GM23338 (cell line): ENCODE data around the gene RFX2. TPM values are rescaled to one million over a fixed set of nuclear protein-coding genes. Genes with fewer than 3 reads are reported as not detected.

Experiments
- ATAC-seq: fragments of 200-7000 bp; cut with Tn5 transposase; 3 replicates; pipeline ENCODE4 v1.9.1; 2020
- DNase-seq: peaks from one replicate; pipeline ENCODE4 v3.0.0-alpha.2; 2015; ENCODE audit warnings: low spot score
- H2AFZ ChIP-seq: fragments of 200-600 bp; sonication (generic); 2 replicates; pipeline ENCODE4 v1.8.0; 2016; ENCODE audit warnings: antibody characterized with exemption, mild to moderate bottlenecking, moderate library complexity
- H3F3A ChIP-seq: fragments of 200-600 bp; sonication (generic); replicated peaks from 2 replicates; pipeline ENCODE4 v1.8.0; 2017; ENCODE audit warnings: antibody characterized with exemption, mixed run types, low read depth
- H3K27ac ChIP-seq: fragments of 200-600 bp; sonication (generic); 2 replicates; pipeline ENCODE4 v1.6.1; 2016; ENCODE audit warnings: low read depth
- H3K27me3 ChIP-seq: fragments of 200-600 bp; sonication (generic); 2 replicates; pipeline ENCODE4 v1.8.0; 2016; ENCODE audit warnings: mild to moderate bottlenecking, mixed run types, moderate library complexity; ENCODE audit not compliant: insufficient read depth
- H3K36me3 ChIP-seq: fragments of 200-600 bp; sonication (generic); 2 replicates; pipeline ENCODE4 v1.8.0; 2016; ENCODE audit warnings: mild to moderate bottlenecking; ENCODE audit not compliant: insufficient read depth
- H3K4me1 ChIP-seq: fragments of 200-600 bp; sonication (generic); 2 replicates; pipeline ENCODE4 v1.8.0; 2016; ENCODE audit warnings: mild to moderate bottlenecking, moderate library complexity; ENCODE audit not compliant: insufficient read depth
- H3K4me2 ChIP-seq: fragments of 200-600 bp; sonication (generic); 2 replicates; pipeline ENCODE4 v1.7.1; 2017; ENCODE audit warnings: mixed run types
- H3K4me3 ChIP-seq: fragments of 200-600 bp; sonication (generic); 2 replicates; pipeline ENCODE4 v1.6.1; 2016; ENCODE audit warnings: mixed run types
- H3K79me2 ChIP-seq: fragments of 200-600 bp; sonication (generic); replicated peaks from 2 replicates; pipeline ENCODE4 v1.8.0; 2017; ENCODE audit warnings: mild to moderate bottlenecking; ENCODE audit not compliant: insufficient read depth
- H3K9me2 ChIP-seq: fragments of 200-600 bp; sonication (generic); 2 replicates; pipeline ENCODE4 v1.8.0; 2017; ENCODE audit not compliant: insufficient read depth
- H4K20me1 ChIP-seq: fragments of 200-600 bp; sonication (generic); replicated peaks from 2 replicates; pipeline ENCODE4 v1.8.0; 2017; ENCODE audit warnings: mild to moderate bottlenecking; ENCODE audit not compliant: insufficient read depth
- H3K27ac Mint-ChIP-seq: 2 replicates; pipeline ENCODE4 v1.8.0; 2020; ENCODE audit warnings: inconsistent platforms, mild to moderate bottlenecking, moderate library complexity, mixed read lengths
- H3K27me3 Mint-ChIP-seq: 3 replicates; pipeline ENCODE4 v1.8.0; 2022; ENCODE audit warnings: low read depth, mild to moderate bottlenecking, moderate library complexity, mixed read lengths, inconsistent platforms; ENCODE audit not compliant: insufficient read depth, poor library complexity
- H3K36me3 Mint-ChIP-seq: 3 replicates; pipeline ENCODE4 v1.8.0; 2021; ENCODE audit warnings: low read depth, mild to moderate bottlenecking, inconsistent platforms, moderate library complexity, mixed read lengths
- H3K4me1 Mint-ChIP-seq: 3 replicates; pipeline ENCODE4 v1.8.0; 2020; ENCODE audit warnings: mild to moderate bottlenecking, inconsistent platforms, mixed read lengths
- H3K4me3 Mint-ChIP-seq: 3 replicates; pipeline ENCODE4 v1.8.0; 2021; ENCODE audit warnings: moderate library complexity, mild to moderate bottlenecking, inconsistent platforms, mixed read lengths
- H3K9me3 Mint-ChIP-seq: 3 replicates; pipeline ENCODE4 v1.8.0; 2020; ENCODE audit warnings: moderate library complexity, mild to moderate bottlenecking, inconsistent platforms, mixed read lengths
- CREB1 ChIP-seq: fragments of 250-450 bp; sonication (Bioruptor Pico); IDR thresholded peaks from 2 replicates; pipeline ENCODE4 v1.5.0; 2020; ENCODE audit warnings: low read depth, mild to moderate bottlenecking, moderate library complexity
- CTCF ChIP-seq, 2 experiments: fragments of 200-600 bp in 1 of 2; sonication (generic) in 1 of 2; conservative IDR thresholded peaks; 2 replicates each; pipeline versions ENCODE4 v1.5.1 to v1.6.1; 2016 to 2017; ENCODE audit warnings: antibody characterized with exemption in 2 of 2, low read depth in 2 of 2, mild to moderate bottlenecking in 2 of 2, moderate library complexity in 1 of 2
- ETS1 ChIP-seq: IDR thresholded peaks from 2 replicates; pipeline ENCODE4 v1.6.1; 2016; ENCODE audit warnings: antibody characterized with exemption
- EZH2 ChIP-seq: fragments of 200-600 bp; sonication (generic); IDR thresholded peaks from one replicate; pipeline ENCODE4 v1.8.0; 2017; ENCODE audit warnings: antibody characterized with exemption, mild to moderate bottlenecking, low read depth; ENCODE audit not compliant: unreplicated experiment
- JUNB ChIP-seq: IDR thresholded peaks from one replicate; pipeline ENCODE4 v1.6.1; 2016; ENCODE audit warnings: antibody characterized with exemption; ENCODE audit not compliant: unreplicated experiment
- NANOG ChIP-seq: IDR thresholded peaks from 2 replicates; pipeline ENCODE4 v1.6.1; 2016; ENCODE audit warnings: antibody characterized with exemption, borderline replicate concordance
- POLR2AphosphoS5 ChIP-seq: IDR thresholded peaks from 2 replicates; pipeline ENCODE4 v1.6.1; 2016; ENCODE audit warnings: antibody characterized with exemption, low read depth
- STAT1 ChIP-seq: IDR thresholded peaks from one replicate; pipeline ENCODE4 v1.6.1; 2016; ENCODE audit warnings: antibody characterized with exemption; ENCODE audit not compliant: unreplicated experiment
- ZNF462 ChIP-seq: fragments of 250-450 bp; sonication (Bioruptor Pico); IDR thresholded peaks from 2 replicates; pipeline ENCODE4 v1.5.0; 2020; ENCODE audit warnings: mild to moderate bottlenecking, moderate library complexity
- long read RNA-seq: library from polyadenylated mRNA; unstranded; transcript quantifications from one replicate; pipeline ENCODE4 v2.0.0, GENCODE V29; 2020; ENCODE audit not compliant: unreplicated experiment
- polyA plus RNA-seq: library from polyadenylated mRNA; unstranded; fragments of >200 nt; fragmentation: Nextera tagmentation; extraction: Ambion mirVana; gene quantifications from 2 replicates; pipeline ENCODE4 v1.2.1, GENCODE V29; 2016
- total RNA-seq: library from RNA; depleted of rRNA; stranded (reverse); fragments of >200 nt; shearing (Covaris generic); gene quantifications from 2 replicates; pipeline ENCODE4 v1.2.3, GENCODE V29; 2014; rRNA removed

The RFX2 gene
- total RNA-seq: 4.6 and 5.2 TPM in 2 replicates
- 11.5 and 13.0 TPM in 2 replicates for polyA plus RNA-seq
- long read RNA-seq, partial matches to known transcripts: 2 of 2 reads
- long read RNA-seq, other reads (novel, unspliced or antisense): 0 of 2 reads

- Mint-ChIP-seq H3K27ac (no peak within 1 kb of the TSS), H3K9me3 (peaks cover 1% of the 10 kb centered on the region; the same call in 2 of the 3 replicates), H3K4me1 (peaks cover 18% of the 10 kb centered on the region), H3K36me3 (no peaks in the 10 kb centered on the region), H3K4me3 (peak within 1 kb of the TSS; percentile 83), H3K27me3 (peaks cover 30% of the 10 kb centered on the region)
- H3F3A ChIP-seq: 0 out of 2 replicates have a peak, but pooled peaks cover 4% of the 10 kb centered on the region
- peak; percentile 71 for TF ChIP-seq POLR2AphosphoS5
- TF ChIP-seq CREB1 (CRISPR knock-in tag): peak; percentile 56
- no peak for TF ChIP-seq CTCF (conservative IDR thresholded peaks at IDR 0.05; ENCODE audit: low read depth in 2 of 2)
- TF ChIP-seq STAT1: no peak
- H3K79me2 ChIP-seq: no peaks in the 10 kb centered on the region
- H3K27ac ChIP-seq: no peak within 1 kb of the TSS
- peak; percentile 95 for ATAC-seq
- peaks cover 8% of the 10 kb centered on the region; the same call in 1 of the 2 replicates for H3K4me1 ChIP-seq
- peaks cover 33% of the 10 kb centered on the region for H3K27me3 ChIP-seq
- H3K36me3 ChIP-seq: no peaks in the 10 kb centered on the region
- peak within 1 kb of the TSS; percentile 94 for H3K4me2 ChIP-seq
- H3K9me2 ChIP-seq: no peaks in the 10 kb centered on the region
- peak within 1 kb of the TSS; percentile 52 for H2AFZ ChIP-seq
- peak within 1 kb of the TSS; percentile 69 for H3K4me3 ChIP-seq
- H4K20me1 ChIP-seq: no peaks in the 10 kb centered on the region
- DNase-seq: peak; percentile 100
These were observed at the start of gene RFX2 for GRCh38 chr19:6110360-6110977. Gene RFX2 (minus strand): TSS chr19:6110500. CDS start chr19:6047496, 63,004 bp downstream.

GRCh38 chr19:6156033-6156432 is 45.7 kb upstream of the RFX2 start:
- H3K36me3 ChIP-seq: no peaks in the 10 kb centered on the region
- Mint-ChIP-seq H3K4me1 (no peaks in the 10 kb centered on the region), H3K36me3 (peaks cover 24% of the 10 kb centered on the region), H3K4me3 (no peak overlapping the region), H3K27me3 (peaks cover 2% of the 10 kb centered on the region), H3K9me3 (peaks cover 86% of the 10 kb centered on the region), H3K27ac (no peak overlapping the region)
- no peaks in the 10 kb centered on the region for H3F3A ChIP-seq
- ATAC-seq (no peak), DNase-seq (no peak)
- H3K4me1 ChIP-seq: no peaks in the 10 kb centered on the region
- no peak overlapping the region for H2AFZ ChIP-seq
- H4K20me1 ChIP-seq: no peaks in the 10 kb centered on the region
- H3K27me3 ChIP-seq: no peaks in the 10 kb centered on the region
- H3K27ac ChIP-seq: no peak overlapping the region
- H3K79me2 ChIP-seq: no peaks in the 10 kb centered on the region
- no peak overlapping the region for H3K4me3 ChIP-seq
- H3K4me2 ChIP-seq: no peak overlapping the region
- H3K9me2 ChIP-seq: no peaks in the 10 kb centered on the region
- TF ChIP-seq ZNF462 (CRISPR knock-in tag) (no peak), CREB1 (CRISPR knock-in tag) (no peak), NANOG (no peak), ETS1 (no peak), EZH2 (no peak), JUNB (no peak), CTCF (conservative IDR thresholded peaks at IDR 0.05; ENCODE audit: low read depth in 2 of 2) (no peak)
